H1 (cell line): ENCODE measurements around the gene ZBTB4. TPM values are rescaled to one million over a fixed set of nuclear protein-coding genes. Genes with fewer than 3 reads are reported as not detected.

Experiments
- CTCF ChIA-PET: fragments of 300-600 bp; sonication (Branson Sonifier 250); formaldehyde crosslinking; loops from one replicate; lab custom pipeline; 2021; ENCODE audit not compliant: partially characterized antibody; lab: Charles Lee
- POLR2A ChIA-PET: fragments of 300-600 bp; sonication (Branson Sonifier 250); formaldehyde crosslinking; loops from one replicate; lab custom pipeline; 2021; ENCODE audit warnings: inconsistent platforms; ENCODE audit not compliant: partially characterized antibody; lab: Charles Lee
- DNase-seq, 2 experiments: peaks; one replicate each; pipeline versions ENCODE4 v3.0.0 to v3.0.0-alpha.2; 2010 to 2022; ENCODE audit warnings: low spot score in 2 of 2, low read depth in 1 of 2, mixed read lengths in 1 of 2
- FAIRE-seq: peaks from 2 replicates; lab custom pipeline; 2011; peaks lifted over from hg19 to GRCh38; lab: Jason Lieb, UNC
- H2AFZ ChIP-seq: 2 replicates; pipeline ENCODE4 v1.8.1; 2012; ENCODE audit warnings: low read length, inconsistent platforms
- H2AK5ac ChIP-seq: 2 replicates; pipeline ENCODE4 v1.6.1; 2013; ENCODE audit warnings: low read depth, low read length
- H2BK120ac ChIP-seq: replicated peaks from 2 replicates; pipeline ENCODE3; 2013; ENCODE audit warnings: low read depth, low read length, inconsistent platforms
- H2BK12ac ChIP-seq: 2 replicates; pipeline ENCODE4 v1.6.1; 2013; ENCODE audit warnings: low read depth, low read length
- H2BK15ac ChIP-seq: 2 replicates; pipeline ENCODE4 v1.6.1; 2013; ENCODE audit warnings: low read length
- H2BK20ac ChIP-seq: 2 replicates; pipeline ENCODE4 v1.6.1; 2013; ENCODE audit warnings: low read length
- H2BK5ac ChIP-seq: 2 replicates; pipeline ENCODE4 v1.6.1; 2013; ENCODE audit warnings: low read depth, low read length
- H3K14ac ChIP-seq: 2 replicates; pipeline ENCODE4 v1.6.1; 2013; ENCODE audit warnings: inconsistent platforms; ENCODE audit not compliant: insufficient read length
- H3K18ac ChIP-seq: 2 replicates; pipeline ENCODE4 v1.6.1; 2013; ENCODE audit warnings: low read length; ENCODE audit errors: extremely low read depth
- H3K23ac ChIP-seq: 2 replicates; pipeline ENCODE4 v1.6.1; 2013; ENCODE audit warnings: inconsistent platforms; ENCODE audit not compliant: insufficient read length
- H3K23me2 ChIP-seq: 2 replicates; pipeline ENCODE4 v1.6.1; 2013; ENCODE audit warnings: low read depth, low read length
- H3K27ac ChIP-seq: 2 replicates; pipeline ENCODE4 v1.6.1; 2011; ENCODE audit warnings: low read depth, low read length, inconsistent platforms
- H3K27me3 ChIP-seq, 4 experiments: replicated peaks in 1 of 4; 1 replicate in 1 of 4; 2 replicates in 3 of 4; pipeline versions ENCODE4 v1.6.1 to v1.8.1; 2011 to 2013; ENCODE audit warnings: low read length in 3 of 4, mild to moderate bottlenecking in 3 of 4, inconsistent platforms in 2 of 4, mixed read lengths in 2 of 4, moderate library complexity in 1 of 4; ENCODE audit not compliant: control insufficient read depth in 3 of 4, insufficient read depth in 3 of 4; ENCODE audit errors: extremely low read depth in 1 of 4
- H3K36me3 ChIP-seq, 4 experiments: 2 replicates each; pipeline versions ENCODE4 v1.6.1 to v1.8.1; 2011 to 2013; ENCODE audit warnings: mild to moderate bottlenecking in 4 of 4, low read length in 3 of 4, moderate library complexity in 2 of 4, control low read depth in 1 of 4, inconsistent platforms in 1 of 4; ENCODE audit not compliant: insufficient read depth in 4 of 4, control insufficient read depth in 2 of 4
- H3K4ac ChIP-seq: replicated peaks from 2 replicates; pipeline ENCODE3; 2013; ENCODE audit warnings: low read length, low read depth, mixed read lengths, inconsistent platforms; ENCODE audit not compliant: insufficient read length
- H3K4me1 ChIP-seq, 4 experiments: replicated peaks in 1 of 4; 1 replicate in 1 of 4; 2 replicates in 3 of 4; pipeline versions ENCODE4 v1.6.1 to v1.8.1; 2011 to 2013; ENCODE audit warnings: low read length in 3 of 4, inconsistent platforms in 2 of 4, mixed read lengths in 1 of 4; ENCODE audit not compliant: insufficient read depth in 4 of 4, control insufficient read depth in 3 of 4
- H3K4me2 ChIP-seq, 2 experiments: 2 replicates each; pipeline versions ENCODE4 v1.6.1 to v1.8.1; 2011 to 2013; ENCODE audit warnings: low read depth in 2 of 2, low read length in 2 of 2, control low read depth in 1 of 2, inconsistent platforms in 1 of 2, mild to moderate bottlenecking in 1 of 2; ENCODE audit not compliant: insufficient read depth in 1 of 2
- H3K4me3 ChIP-seq, 4 experiments: fragments of 200-600, 300-600 bp in 1 of 4; sonication (generic), shearing (Covaris generic), sonication (Bioruptor Twin) in 1 of 4; 2 replicates each; pipeline versions ENCODE4 v1.5.1 to v1.8.1; 2011 to 2016; ENCODE audit warnings: low read length in 4 of 4, low read depth in 3 of 4, control low read depth in 2 of 4, inconsistent platforms in 2 of 4, mild to moderate bottlenecking in 2 of 4, mixed read lengths in 1 of 4, moderate library complexity in 1 of 4; ENCODE audit not compliant: insufficient read depth in 2 of 4; ENCODE audit errors: extremely low read depth in 1 of 4
- H3K56ac ChIP-seq: replicated peaks from 2 replicates; pipeline ENCODE3; 2013; ENCODE audit warnings: low read depth, mild to moderate bottlenecking, mixed read lengths, low read length, inconsistent platforms; ENCODE audit not compliant: insufficient read length
- H3K79me1 ChIP-seq: 2 replicates; pipeline ENCODE4 v1.6.1; 2013; ENCODE audit warnings: low read depth, low read length, control low read depth
- H3K79me2 ChIP-seq, 2 experiments: 2 replicates each; pipeline versions ENCODE4 v1.6.1 to v1.8.1; 2012 to 2013; ENCODE audit warnings: low read length in 2 of 2, mild to moderate bottlenecking in 2 of 2, inconsistent platforms in 1 of 2; ENCODE audit not compliant: insufficient read depth in 2 of 2, control insufficient read depth in 1 of 2
- H3K9ac ChIP-seq, 4 experiments: replicated peaks in 1 of 4; 1 replicate in 1 of 4; 2 replicates in 3 of 4; pipeline versions ENCODE4 v1.6.1 to v1.8.1; 2011 to 2013; ENCODE audit warnings: low read depth in 3 of 4, low read length in 3 of 4, control low read depth in 2 of 4, mild to moderate bottlenecking in 2 of 4, moderate library complexity in 2 of 4, inconsistent platforms in 1 of 4; ENCODE audit errors: extremely low read depth in 1 of 4
- H3K9me3 ChIP-seq, 2 experiments: 2 replicates each; pipeline versions ENCODE4 v1.6.1 to v1.8.1; 2012 to 2013; ENCODE audit warnings: mild to moderate bottlenecking in 2 of 2, moderate library complexity in 2 of 2, control low read depth in 1 of 2, inconsistent platforms in 1 of 2, low read depth in 1 of 2, low read length in 1 of 2, mixed read lengths in 1 of 2; ENCODE audit not compliant: insufficient read depth in 2 of 2
- H4K20me1 ChIP-seq, 2 experiments: replicated peaks in 1 of 2; 2 replicates each; pipeline versions ENCODE3 to v1.8.1; 2011 to 2013; ENCODE audit warnings: inconsistent platforms in 2 of 2, low read length in 2 of 2, mild to moderate bottlenecking in 1 of 2; ENCODE audit not compliant: insufficient read depth in 2 of 2, control insufficient read depth in 1 of 2
- H4K5ac ChIP-seq: 2 replicates; pipeline ENCODE4 v1.6.1; 2013; ENCODE audit warnings: low read length, low read depth, mixed read lengths, inconsistent platforms; ENCODE audit not compliant: insufficient read length
- H4K8ac ChIP-seq: 2 replicates; pipeline ENCODE4 v1.8.0; 2013; ENCODE audit warnings: mild to moderate bottlenecking, moderate library complexity, low read length, inconsistent platforms; ENCODE audit not compliant: insufficient read depth; ENCODE audit errors: extremely low read depth
- H4K91ac ChIP-seq: replicated peaks from 2 replicates; pipeline ENCODE3; 2013; ENCODE audit warnings: low read length, mixed read lengths, inconsistent platforms; ENCODE audit not compliant: insufficient read length
- ASH2L ChIP-seq: fragments of 200-600, 300-600 bp; sonication (generic); IDR thresholded peaks from one replicate; pipeline ENCODE4 v1.7.1; 2017; ENCODE audit warnings: low read length
- BACH1 ChIP-seq: IDR thresholded peaks from 2 replicates; pipeline ENCODE4 v1.6.1; 2012; ENCODE audit warnings: low read length, improper control_type of control experiment
- CTBP2 ChIP-seq: IDR thresholded peaks from 2 replicates; pipeline ENCODE4 v1.7.0; 2011; ENCODE audit warnings: borderline replicate concordance, mild to moderate bottlenecking, moderate library complexity, mixed read lengths, low read length; ENCODE audit not compliant: insufficient read depth, insufficient read length
- HDAC2 ChIP-seq, 2 experiments: fragments of 300-600 bp in 1 of 2; sonication (generic) in 1 of 2; IDR thresholded peaks; 2 replicates each; pipeline ENCODE4 v1.6.1; 2011 to 2012; ENCODE audit warnings: low read depth in 2 of 2, low read length in 2 of 2, mild to moderate bottlenecking in 2 of 2, moderate library complexity in 2 of 2, borderline replicate concordance in 1 of 2, inconsistent platforms in 1 of 2
- HDAC6 ChIP-seq: IDR thresholded peaks from one replicate; pipeline ENCODE4 v1.7.1; 2012; ENCODE audit warnings: low read depth, mild to moderate bottlenecking, inconsistent platforms, low read length, moderate library complexity
- KDM1A ChIP-seq: fragments of 200-600, 300-600 bp; sonication (generic); IDR thresholded peaks from 2 replicates; pipeline ENCODE4 v1.7.1; 2016; ENCODE audit warnings: mild to moderate bottlenecking, low read length, borderline replicate concordance
- NRF1 ChIP-seq: IDR thresholded peaks from 2 replicates; pipeline ENCODE4 v1.6.1; 2011; ENCODE audit warnings: mild to moderate bottlenecking, low read depth, low read length, improper control_type of control experiment
- POLR2AphosphoS5 ChIP-seq: IDR thresholded peaks from 2 replicates; pipeline ENCODE4 v1.6.1; 2011; ENCODE audit warnings: low read depth, low read length
- RNF2 ChIP-seq: fragments of 200-900, 300-1000 bp; sonication (generic); IDR thresholded peaks from 2 replicates; pipeline ENCODE4 v1.7.1; 2016; ENCODE audit warnings: borderline replicate concordance, low read depth, mild to moderate bottlenecking, antibody characterized with exemption, low read length; ENCODE audit not compliant: poor library complexity, severe bottlenecking; ENCODE audit errors: missing control alignments
- SRF ChIP-seq: IDR thresholded peaks from 2 replicates; pipeline ENCODE4 v1.6.1; 2011; ENCODE audit warnings: mild to moderate bottlenecking, low read depth, low read length, moderate library complexity
- TAF1 ChIP-seq: IDR thresholded peaks from 2 replicates; pipeline ENCODE4 v1.6.1; 2011; ENCODE audit warnings: mild to moderate bottlenecking, low read depth, low read length
- TAF7 ChIP-seq: optimal IDR thresholded peaks from 2 replicates; pipeline ENCODE3; 2011; ENCODE audit warnings: low read depth, mild to moderate bottlenecking, inconsistent platforms, low read length, moderate library complexity, borderline replicate concordance
- ZNF274 ChIP-seq: IDR thresholded peaks from 2 replicates; pipeline ENCODE4 v1.7.0; 2012; ENCODE audit warnings: low read length, borderline replicate concordance; ENCODE audit errors: extremely low read depth
- WGBS, 2 experiments: shearing (Covaris generic) in 1 of 2; methylation state at CpG; one replicate each; pipeline versions ENCODE4 v1.1.6 to v1.1.7; 2013 to 2015; ENCODE audit warnings: low lambda C conversion rate in 2 of 2, mixed read lengths in 2 of 2, inconsistent platforms in 1 of 2, low coverage in 1 of 2, missing lambda C conversion rate in 1 of 2; ENCODE audit not compliant: insufficient replicate concordance in 2 of 2, insufficient coverage in 1 of 2, insufficient read length in 1 of 2; ENCODE audit errors: extremely low coverage in 1 of 2, missing lambda C conversion rate in 1 of 2; 5-methylcytosine and 5-hydroxymethylcytosine counted together
- polyA plus RNA-seq, 7 experiments: library from polyadenylated mRNA; depleted of rRNA in 3 of 7; stranded (reverse) in 5 of 7; unstranded in 2 of 7; fragments of >200 nt in 5 of 7; fragments of 200-250 nt in 2 of 7; gene quantifications; 1 replicate in 5 of 7; 2 replicates in 1 of 7; 4 replicates in 1 of 7; pipeline versions ENCODE4 v1.2.1 to v1.2.3, GENCODE V29; 2011 to 2013; ENCODE audit warnings: missing spikeins in 2 of 7, mixed read lengths in 2 of 7
- total RNA-seq: library from RNA; stranded (reverse); fragmentation: NEBNext Ultra II Directional; extraction: Animal tissue kit (Norgen Biotek cat#: 25700); gene quantifications from 2 replicates; pipeline ENCODE4 v1.2.1, GENCODE V29; 2021

Gene ZBTB4
- total and polyA plus RNA-seq, 2 of the 8 experiments (the other 6 are each of a cell fraction or from before 2014, with no cell fraction given) = 5.9 to 10.1 TPM

GRCh38 chr17:7513850-7514419, 34.5 kb upstream of the ZBTB4 start:
- DNase-seq = no peak
- Histone ChIP-seq H3K9ac (no peak overlapping the region), H4K8ac (no peak overlapping the region), H3K4me3 (no peak overlapping the region), H3K9me3 (no peaks in the 10 kb centered on the region), H2BK20ac (no peak overlapping the region), H3K56ac (no peak overlapping the region), H3K23ac (no peak overlapping the region), H2BK120ac (no peak overlapping the region), H3K79me2 (no peaks in the 10 kb centered on the region), H2BK15ac (no peak overlapping the region), H3K18ac (no peak overlapping the region), H3K14ac (no peak overlapping the region), H3K4ac (no peak overlapping the region), H3K36me3 (peaks cover 28 to 51% (median 46%) of the 10 kb centered on the region in 4 experiments), H3K27me3 (no peaks in the 10 kb centered on the region), H2AK5ac (no peak overlapping the region), H3K27ac (no peak overlapping the region), H3K4me1 (no peaks in the 10 kb centered on the region), H4K20me1 (peaks cover 0 to 16% of the 10 kb centered on the region in 2 experiments), H3K23me2 (peaks cover 5% of the 10 kb centered on the region; the same call in 1 of the 2 replicates), H3K79me1 (no peaks in the 10 kb centered on the region; the same call in 1 of the 2 replicates), H3K4me2 (no peak overlapping the region), H4K5ac (no peak overlapping the region), H2AFZ (no peak overlapping the region), H2BK5ac (no peak overlapping the region), H2BK12ac (no peak overlapping the region), H4K91ac (no peak overlapping the region)
- no peak for FAIRE-seq
- CTCF ChIA-PET = interaction anchor here (0.7 to 11.8 kb wide), 45 partner anchors 7 to 509 kb away, joined by 3 to 251 read pairs (median 4); partner anchors contain the start of genes SENP3, TMEM256, TMEM95 and TNFSF13
- WGBS, 2 experiments = 89% methylated on average over 16 of the region's 17 CpGs; no CpG with 5 or more reads in 1 of the 2 experiments
- POLR2A ChIA-PET = interaction anchor here (0.7 to 4.5 kb wide), 11 partner anchors 9 to 73 kb away, joined by 3 to 24 read pairs (median 4); partner anchors contain the start of genes POLR2A and TNFSF13
- TF ChIP-seq BACH1 (no peak), ZNF274 (no peak), POLR2AphosphoS5 (no peak), TAF7 (no peak), NRF1 (no peak), SRF (no peak), HDAC2 (IDR thresholded peaks at IDR 0.05; ENCODE audit: borderline replicate concordance in 1 of 2, low read depth in 2 of 2, low read length in 2 of 2) (no peak), KDM1A (no peak), TAF1 (no peak), RNF2 (no peak), CTBP2 (no peak), ASH2L (no peak), HDAC6 (no peak)
